DOHH2 (cell line): ENCODE data around the gene CAPN12.

Source experiments
- CTCF ChIP-seq: fragments of 200-600 bp; sonication (generic); IDR thresholded peaks from one replicate; pipeline ENCODE4 v1.5.1; 2014; ENCODE audit warnings: antibody characterized with exemption, mild to moderate bottlenecking, low read depth, low read length; ENCODE audit not compliant: poor library complexity, severe bottlenecking
- EZH2phosphoT487 ChIP-seq: fragments of 200-600 bp; sonication (generic); IDR thresholded peaks from 2 replicates; pipeline ENCODE4 v1.6.1; 2017; ENCODE audit warnings: borderline replicate concordance, mild to moderate bottlenecking, antibody characterized with exemption, low read length, moderate library complexity, mixed read lengths

GRCh38 chr19:38722947-38723605 lies 21.2 kb downstream of the CAPN12 start:
- TF ChIP-seq CTCF (no peak), EZH2phosphoT487 (no peak)
